Measurements from ENCODE around the gene SCRN2.

GRCh38 chr17:47816947-47817346, 24.1 kb downstream of the SCRN2 start:
- TF ChIP-seq GABPA (IDR thresholded peaks at IDR 0.05; ENCODE audit: low read depth, low read length) (no peak), GABPA (CRISPR knock-in tag; IDR thresholded peaks at IDR 0.05; ENCODE audit: low read depth) (no peak), GMEB1 (CRISPR knock-in tag; IDR thresholded peaks at IDR 0.05; ENCODE audit: borderline replicate concordance) (no peak), RAD21 (CRISPR knock-in tag; IDR thresholded peaks at IDR 0.05) (no peak), NR1H2 (CRISPR knock-in tag; IDR thresholded peaks at IDR 0.05; ENCODE audit: borderline replicate concordance, low read depth) (no peak), EP300 (IDR thresholded peaks at IDR 0.05; ENCODE audit: low read depth in 2 of 2, low read length in 2 of 2) (no peak), EP300 (CRISPR knock-in tag; IDR thresholded peaks at IDR 0.05; ENCODE audit: borderline replicate concordance) (no peak), JUN (CRISPR knock-in tag; IDR thresholded peaks at IDR 0.05) (no peak), MYNN (CRISPR knock-in tag; IDR thresholded peaks at IDR 0.05; ENCODE audit: low read depth) (no peak), ZNF10 (CRISPR knock-in tag; IDR thresholded peaks at IDR 0.05; ENCODE audit: borderline replicate concordance, low read depth) (no peak)

All from HepG2 (cell line).